ENCODE results near the gene HYAL1. TPM values are rescaled to one million over a fixed set of nuclear protein-coding genes. Genes with fewer than 3 reads are reported as not detected.
"Not testable (repeated sequence)": the region's sequence is repeated elsewhere in the genome, so short reads cannot be mapped to it uniquely, and the experiment has no call there.

HYAL1 gene
- total RNA-seq, 2 donors from 2014 or later: 2.0 TPM

GRCh38 chr3:50288387-50289007, 14.9 kb downstream of the HYAL1 start:
- no peak for TF ChIP-seq POLR2A (IDR thresholded peaks at IDR 0.05)
- TF ChIP-seq, protein P1, sequence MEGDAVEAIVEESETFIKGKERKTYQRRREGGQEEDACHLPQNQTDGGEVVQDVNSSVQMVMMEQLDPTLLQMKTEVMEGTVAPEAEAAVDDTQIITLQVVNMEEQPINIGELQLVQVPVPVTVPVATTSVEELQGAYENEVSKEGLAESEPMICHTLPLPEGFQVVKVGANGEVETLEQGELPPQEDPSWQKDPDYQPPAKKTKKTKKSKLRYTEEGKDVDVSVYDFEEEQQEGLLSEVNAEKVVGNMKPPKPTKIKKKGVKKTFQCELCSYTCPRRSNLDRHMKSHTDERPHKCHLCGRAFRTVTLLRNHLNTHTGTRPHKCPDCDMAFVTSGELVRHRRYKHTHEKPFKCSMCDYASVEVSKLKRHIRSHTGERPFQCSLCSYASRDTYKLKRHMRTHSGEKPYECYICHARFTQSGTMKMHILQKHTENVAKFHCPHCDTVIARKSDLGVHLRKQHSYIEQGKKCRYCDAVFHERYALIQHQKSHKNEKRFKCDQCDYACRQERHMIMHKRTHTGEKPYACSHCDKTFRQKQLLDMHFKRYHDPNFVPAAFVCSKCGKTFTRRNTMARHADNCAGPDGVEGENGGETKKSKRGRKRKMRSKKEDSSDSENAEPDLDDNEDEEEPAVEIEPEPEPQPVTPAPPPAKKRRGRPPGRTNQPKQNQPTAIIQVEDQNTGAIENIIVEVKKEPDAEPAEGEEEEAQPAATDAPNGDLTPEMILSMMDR (IDR thresholded peaks at IDR 0.05): no peak
- TF ChIP-seq POLR2AphosphoS5 (IDR thresholded peaks at IDR 0.05): no peak
- 96% methylated on average over 23 of the region's 23 CpGs for WGBS
- Histone ChIP-seq H3K9me3 (no peaks in the 10 kb centered on the region), H3K27ac (no peak overlapping the region), H3K4me3 (no peak overlapping the region), H3K27me3 (replicated peaks; ENCODE audit: insufficient read depth) (no peaks in the 10 kb centered on the region), H3K36me3 (peaks cover 11 to 22% of the 10 kb centered on the region in 2 donors), H3K4me1 (replicated peaks) (peaks cover 5% of the 10 kb centered on the region)
- DNase-seq (ENCODE audit: low spot score): no peak
- intact Hi-C loops (cut with DNase I): loop anchor here (10.0 kb wide), 1 partner anchor 1154 kb away; the partner anchor contains the start of gene LAMB2

DNA sequence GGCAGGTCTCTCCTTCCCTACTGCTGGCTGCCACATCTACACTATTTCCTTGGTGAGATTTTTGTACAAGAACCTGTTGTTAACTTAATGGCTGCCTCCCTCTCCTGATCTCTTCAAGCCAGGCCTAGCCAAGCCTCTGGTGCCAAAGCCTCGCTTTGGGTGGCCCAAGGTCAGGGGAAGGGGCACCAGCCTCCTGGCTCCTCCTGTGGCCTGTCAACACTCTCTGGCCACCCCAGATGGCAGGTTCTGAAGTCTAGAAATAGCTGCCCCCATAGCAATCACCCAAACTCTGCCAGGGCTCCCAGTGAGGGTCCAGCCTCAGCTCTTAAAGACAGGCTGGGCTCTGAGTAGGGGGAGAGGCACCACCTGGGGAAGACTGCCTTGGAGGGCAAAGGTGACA, 16.1 kb downstream of the HYAL1 start:
- Histone ChIP-seq H3K9me3 (no peaks in the 10 kb centered on the region), H3K4me1 (replicated peaks) (no peaks in the 10 kb centered on the region), H3K27me3 (replicated peaks; ENCODE audit: insufficient read depth) (no peaks in the 10 kb centered on the region), H3K36me3 (peaks cover 11 to 22% of the 10 kb centered on the region in 2 donors), H3K27ac (no peak overlapping the region), H3K4me3 (no peak overlapping the region)
- intact Hi-C loops (cut with DNase I): loop anchor here (10.0 kb wide), 1 partner anchor 1152 kb away; the partner anchor contains the start of gene LAMB2
- WGBS: 91% methylated on average over 1 of the region's 1 CpG
- TF ChIP-seq, protein P1 (IDR thresholded peaks at IDR 0.05): no peak
- TF ChIP-seq POLR2AphosphoS5 (IDR thresholded peaks at IDR 0.05): no peak
- no peak for TF ChIP-seq POLR2A (IDR thresholded peaks at IDR 0.05)
- DNase-seq (ENCODE audit: low spot score): no peak

GRCh38 chr3:50286322-50287227, 16.8 kb downstream of the HYAL1 start:
- H3K4me1 ChIP-seq (replicated peaks): no peaks in the 10 kb centered on the region
- 84% methylated on average over 28 of the region's 28 CpGs for WGBS
- H3K4me3 ChIP-seq: no peak overlapping the region
- intact Hi-C loops (cut with DNase I): loop anchor here (10.0 kb wide), 1 partner anchor 1152 kb away; the partner anchor contains the start of gene LAMB2
- H3K27ac ChIP-seq: no peak overlapping the region
- DNase-seq (ENCODE audit: low spot score): no peak
- no peak for TF ChIP-seq POLR2A (IDR thresholded peaks at IDR 0.05)
- TF ChIP-seq, protein P1 (IDR thresholded peaks at IDR 0.05): no peak
- TF ChIP-seq POLR2AphosphoS5 (IDR thresholded peaks at IDR 0.05): no peak
- H3K9me3 ChIP-seq: no peaks in the 10 kb centered on the region
- peaks cover 11 to 22% of the 10 kb centered on the region in 2 donors for H3K36me3 ChIP-seq
- H3K27me3 ChIP-seq (replicated peaks; ENCODE audit: insufficient read depth): no peaks in the 10 kb centered on the region

DNA sequence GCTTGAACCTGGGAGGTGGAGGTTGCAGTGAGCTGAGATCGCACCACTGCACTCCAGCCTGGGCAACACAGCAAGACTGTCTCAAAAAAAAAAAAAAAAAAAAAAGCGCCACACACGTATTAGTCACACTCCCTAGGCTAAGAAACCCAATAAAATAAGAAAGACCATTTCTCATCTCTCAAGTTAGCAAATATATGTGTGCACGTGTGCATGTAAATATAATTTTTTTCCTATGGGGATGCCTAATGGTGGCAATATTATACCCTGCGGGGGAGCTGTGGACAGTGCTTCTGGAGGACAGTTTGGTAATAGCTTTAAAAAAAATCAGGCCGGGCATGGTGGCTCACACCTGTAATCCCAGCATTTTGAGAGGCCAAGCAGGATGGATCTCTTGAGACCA, 19.3 kb downstream of the HYAL1 start:
- not testable (repeated sequence) for H3K9me3 ChIP-seq; H3K27ac ChIP-seq; H3K27me3 ChIP-seq (replicated peaks; ENCODE audit: insufficient read depth); DNase-seq (ENCODE audit: low spot score); H3K4me3 ChIP-seq; H3K4me1 ChIP-seq (replicated peaks)
- 82% methylated on average over 6 of the region's 6 CpGs for WGBS
- H3K36me3 ChIP-seq: peaks cover 6 to 13% of the 10 kb centered on the region in 2 donors
- intact Hi-C loops (cut with DNase I): loop anchor here (10.0 kb wide), 1 partner anchor 1149 kb away; the partner anchor contains the start of gene LAMB2

DNA sequence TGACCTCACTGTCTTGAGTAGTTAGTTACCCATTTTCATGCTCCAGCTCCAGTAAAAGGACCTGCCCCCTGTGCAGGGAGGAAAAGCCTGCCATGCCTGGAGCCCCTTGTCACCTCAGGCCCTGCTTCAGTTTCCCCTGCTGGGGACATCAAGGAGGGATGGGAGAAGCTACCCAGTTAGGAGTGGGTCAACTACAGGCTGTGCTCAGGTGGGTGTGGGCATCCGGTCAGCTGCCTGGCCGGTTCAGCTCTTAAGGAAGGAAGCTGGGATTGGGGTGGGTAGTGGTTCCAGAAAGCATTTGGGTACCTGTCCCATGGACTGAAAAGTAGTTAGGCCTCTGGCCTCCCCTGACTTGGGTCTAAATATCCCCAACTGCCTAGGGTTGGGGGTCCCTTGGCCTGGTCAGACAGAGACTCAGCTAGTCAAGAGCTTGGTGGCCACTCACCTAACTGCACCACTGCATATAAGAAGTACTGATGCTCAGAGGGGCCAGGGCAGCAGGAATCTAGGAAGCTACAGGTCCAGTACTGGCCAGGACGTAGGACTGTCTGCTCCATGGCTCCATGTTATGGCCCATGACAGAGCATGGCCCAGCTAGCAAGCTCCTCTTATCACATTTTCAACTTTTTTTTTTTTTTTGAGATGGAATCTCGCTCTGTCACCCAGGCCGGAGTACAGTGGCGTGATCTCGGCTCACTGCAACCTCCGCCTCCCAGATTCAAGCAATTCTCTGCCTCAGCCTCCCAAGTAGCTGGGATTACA, 23.9 kb downstream of the HYAL1 start:
- intact Hi-C loops (cut with DNase I): loop anchor here (10.0 kb wide), 1 partner anchor 1145 kb away; the partner anchor contains the start of gene LAMB2
- Histone ChIP-seq H3K4me3 (no peak overlapping the region), H3K27ac (no peak overlapping the region), H3K9me3 (no peaks in the 10 kb centered on the region), H3K27me3 (replicated peaks; ENCODE audit: insufficient read depth) (no peaks in the 10 kb centered on the region), H3K4me1 (replicated peaks) (no peaks in the 10 kb centered on the region), H3K36me3 (no peaks in the 10 kb centered on the region)
- TF ChIP-seq, protein P1 (IDR thresholded peaks at IDR 0.05): no peak
- TF ChIP-seq POLR2AphosphoS5 (IDR thresholded peaks at IDR 0.05): no peak
- TF ChIP-seq POLR2A (IDR thresholded peaks at IDR 0.05): no peak
- 91% methylated on average over 8 of the region's 8 CpGs for WGBS
- no peak for DNase-seq (ENCODE audit: low spot score)

Data from prostate gland (tissue), 2 donors.